ENCODE data around the gene CORO7.
A peak's percentile ranks its signal among the peaks of the same experiment; 100 is the strongest.

The CORO7 gene

DNA sequence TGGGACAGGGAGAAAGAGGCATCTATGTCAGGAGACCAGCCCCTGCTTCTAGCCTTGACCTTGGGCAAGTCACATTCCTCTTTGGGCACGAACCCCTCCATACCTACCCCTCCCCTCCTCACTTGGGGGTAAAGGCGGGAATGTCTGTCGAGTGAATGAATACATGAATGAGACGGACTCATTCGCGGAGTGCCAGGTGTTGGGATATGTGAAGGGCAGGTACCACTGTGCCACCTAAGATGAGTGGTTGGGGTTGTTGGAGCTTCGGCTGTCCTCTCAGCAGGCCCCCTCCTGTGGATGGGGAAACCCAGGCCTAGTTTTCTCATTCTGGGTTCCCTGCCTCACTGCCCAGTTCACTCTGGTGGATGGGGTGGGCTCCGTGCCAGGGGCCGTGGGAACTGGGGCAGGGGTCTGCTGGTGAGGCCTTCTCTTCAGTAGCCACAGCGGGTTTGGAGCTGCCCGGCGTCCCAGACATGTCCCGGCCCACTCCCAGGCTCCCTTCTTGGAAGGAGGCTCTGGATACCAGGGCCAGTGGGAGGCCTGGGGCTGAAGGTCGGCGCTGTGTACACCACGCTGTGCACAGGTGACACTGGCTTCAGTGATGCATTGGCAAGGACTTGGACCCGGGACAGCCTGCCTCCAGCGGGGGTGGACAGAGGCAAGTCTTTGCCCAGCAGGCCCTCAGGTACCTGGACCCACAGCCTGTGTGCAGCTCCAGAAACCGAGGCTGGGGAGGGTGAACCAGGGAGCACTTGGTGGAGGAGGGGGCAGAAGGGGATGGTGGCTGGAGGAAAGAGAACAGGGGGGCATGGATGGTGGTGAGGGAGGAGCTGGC, 94.9 kb downstream of the CORO7 start:
- no peak for TF ChIP-seq ZFX (IDR thresholded peaks at IDR 0.05)
- TF ChIP-seq, protein P1, sequence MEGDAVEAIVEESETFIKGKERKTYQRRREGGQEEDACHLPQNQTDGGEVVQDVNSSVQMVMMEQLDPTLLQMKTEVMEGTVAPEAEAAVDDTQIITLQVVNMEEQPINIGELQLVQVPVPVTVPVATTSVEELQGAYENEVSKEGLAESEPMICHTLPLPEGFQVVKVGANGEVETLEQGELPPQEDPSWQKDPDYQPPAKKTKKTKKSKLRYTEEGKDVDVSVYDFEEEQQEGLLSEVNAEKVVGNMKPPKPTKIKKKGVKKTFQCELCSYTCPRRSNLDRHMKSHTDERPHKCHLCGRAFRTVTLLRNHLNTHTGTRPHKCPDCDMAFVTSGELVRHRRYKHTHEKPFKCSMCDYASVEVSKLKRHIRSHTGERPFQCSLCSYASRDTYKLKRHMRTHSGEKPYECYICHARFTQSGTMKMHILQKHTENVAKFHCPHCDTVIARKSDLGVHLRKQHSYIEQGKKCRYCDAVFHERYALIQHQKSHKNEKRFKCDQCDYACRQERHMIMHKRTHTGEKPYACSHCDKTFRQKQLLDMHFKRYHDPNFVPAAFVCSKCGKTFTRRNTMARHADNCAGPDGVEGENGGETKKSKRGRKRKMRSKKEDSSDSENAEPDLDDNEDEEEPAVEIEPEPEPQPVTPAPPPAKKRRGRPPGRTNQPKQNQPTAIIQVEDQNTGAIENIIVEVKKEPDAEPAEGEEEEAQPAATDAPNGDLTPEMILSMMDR (conservative IDR thresholded peaks at IDR 0.05) = no peak
- H3K27ac ChIP-seq = no peak overlapping the region

DNA sequence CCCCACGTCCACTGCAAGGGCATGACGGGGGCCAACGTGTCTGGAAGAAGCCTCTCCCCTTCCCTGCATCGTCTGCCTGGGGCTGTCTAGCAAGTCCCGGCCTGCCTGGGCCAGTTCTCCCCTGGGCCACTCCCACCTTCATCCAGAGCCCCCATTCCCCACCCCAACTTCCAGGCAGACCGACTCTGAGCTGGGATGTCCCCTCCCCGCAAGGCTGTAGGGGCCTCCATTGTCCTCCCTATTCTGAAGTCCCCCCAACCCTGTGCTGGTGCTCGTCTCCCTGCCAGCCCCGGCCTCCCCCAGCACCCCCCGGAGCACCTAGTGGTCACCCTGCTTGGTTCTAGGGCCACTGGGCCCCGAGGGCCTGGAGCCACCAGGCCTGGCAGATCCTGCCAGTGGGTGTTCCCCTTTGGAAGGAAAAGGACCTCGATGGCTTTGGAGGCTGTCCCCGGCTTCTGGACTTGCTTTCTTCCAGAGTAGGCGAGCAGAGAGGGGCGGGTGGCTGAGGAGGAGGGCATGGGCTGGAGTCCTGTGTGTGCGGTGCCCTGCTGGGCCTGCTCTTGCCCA, 95.7 kb downstream of the CORO7 start:
- no peak overlapping the region for H3K27ac ChIP-seq
- TF ChIP-seq, protein P1 (conservative IDR thresholded peaks at IDR 0.05) = no peak
- TF ChIP-seq ZFX (IDR thresholded peaks at IDR 0.05) = no peak

DNA sequence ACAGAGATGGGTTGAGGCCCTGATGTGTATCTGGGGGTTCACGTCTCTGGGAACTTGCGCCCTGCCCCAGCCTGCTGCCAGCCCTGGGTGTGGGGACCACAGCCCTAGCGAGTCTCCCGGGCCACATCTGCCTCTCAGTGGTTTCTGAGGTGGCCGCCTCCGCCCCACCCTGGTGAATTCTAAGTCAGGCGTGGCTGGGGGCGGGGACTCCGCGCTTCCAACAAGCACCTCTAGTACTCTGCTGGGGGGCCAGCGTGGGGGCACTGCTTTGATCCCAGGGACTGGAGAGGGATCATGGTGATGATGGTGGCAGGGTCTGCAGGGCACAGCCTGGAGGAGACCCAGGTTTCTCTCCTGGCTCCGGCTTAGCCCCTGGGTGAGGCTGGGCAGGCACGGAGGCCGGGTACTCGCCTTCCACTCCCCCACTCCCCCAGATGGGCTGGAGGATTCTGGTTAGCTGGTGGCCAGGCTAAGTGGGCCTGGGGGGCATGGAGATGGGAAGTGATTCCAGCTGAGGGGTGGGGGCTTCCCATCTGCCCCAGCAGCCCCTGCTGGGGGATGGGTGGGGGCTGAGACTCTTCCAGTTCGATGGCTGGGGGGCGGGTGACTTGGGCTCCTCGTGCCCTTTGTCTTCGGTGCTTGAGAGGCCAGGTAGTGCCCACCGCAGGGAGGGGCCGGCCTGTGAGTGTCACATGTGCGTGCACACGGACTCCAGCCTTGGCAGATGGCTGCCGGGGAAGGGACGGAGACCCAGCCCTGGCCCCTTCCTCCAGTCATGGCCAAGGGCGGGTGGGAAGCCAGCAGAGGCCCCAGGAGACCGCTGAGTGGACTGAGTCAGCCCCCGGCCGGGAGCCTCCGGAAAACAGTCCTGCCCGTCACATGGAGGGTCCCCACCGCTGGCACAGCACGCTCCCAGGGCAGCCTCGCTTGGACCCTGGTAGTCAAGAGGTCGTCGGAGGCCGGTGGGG, 96.7 kb downstream of the CORO7 start:
- no peak overlapping the region for H3K27ac ChIP-seq
- TF ChIP-seq ZFX (IDR thresholded peaks at IDR 0.05) = no peak
- TF ChIP-seq, protein P1 (conservative IDR thresholded peaks at IDR 0.05) = no peak

DNA sequence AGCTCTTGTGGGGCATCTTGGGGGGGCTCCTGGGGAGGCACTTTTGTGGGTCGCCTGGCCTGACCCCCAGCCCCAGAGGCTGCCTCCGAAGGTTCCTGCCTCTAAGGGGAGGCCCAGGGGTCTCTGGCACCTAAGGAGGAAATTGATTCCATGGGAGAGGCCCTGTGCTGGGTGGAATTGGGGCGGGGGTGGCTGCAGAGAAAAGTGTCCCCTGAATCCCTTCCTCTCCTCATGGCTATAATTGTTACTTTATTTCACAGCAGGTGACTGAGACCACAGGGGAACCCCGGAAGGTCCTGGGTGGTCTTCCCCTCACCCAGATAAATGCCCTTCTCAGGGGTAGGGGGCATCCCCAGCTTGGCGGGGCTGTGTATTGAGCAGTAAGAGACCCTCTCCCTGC, 97.4 kb downstream of the CORO7 start:
- TF ChIP-seq ZFX (IDR thresholded peaks at IDR 0.05) = no peak
- TF ChIP-seq, protein P1 (conservative IDR thresholded peaks at IDR 0.05) = no peak
- H3K27ac ChIP-seq = no peak overlapping the region

DNA sequence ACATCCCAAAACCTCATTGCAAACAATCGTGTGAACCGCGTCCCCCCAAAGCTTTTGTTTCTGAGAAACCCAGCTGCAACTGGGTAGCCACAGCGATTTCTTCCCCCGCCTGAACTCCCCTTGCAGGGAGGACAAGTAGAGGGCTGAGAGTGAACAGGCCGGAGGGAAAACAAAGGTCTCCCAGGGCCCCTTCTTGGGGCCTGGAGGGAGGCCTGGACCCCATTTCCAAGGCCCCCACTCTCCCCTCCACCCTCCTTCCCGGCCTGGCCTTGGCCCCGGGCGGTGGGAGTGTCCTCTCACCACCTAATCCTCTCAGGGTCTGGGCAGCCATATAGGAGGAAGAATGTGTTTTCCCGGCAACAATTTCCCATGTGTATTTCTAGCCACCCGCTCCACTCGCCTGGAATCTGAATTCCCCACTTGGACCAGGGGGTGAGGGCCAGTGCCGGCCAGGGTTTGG, 97.9 kb downstream of the CORO7 start:
- no peak overlapping the region for H3K27ac ChIP-seq
- TF ChIP-seq, protein P1 (conservative IDR thresholded peaks at IDR 0.05) = no peak
- no peak for TF ChIP-seq ZFX (IDR thresholded peaks at IDR 0.05)

DNA sequence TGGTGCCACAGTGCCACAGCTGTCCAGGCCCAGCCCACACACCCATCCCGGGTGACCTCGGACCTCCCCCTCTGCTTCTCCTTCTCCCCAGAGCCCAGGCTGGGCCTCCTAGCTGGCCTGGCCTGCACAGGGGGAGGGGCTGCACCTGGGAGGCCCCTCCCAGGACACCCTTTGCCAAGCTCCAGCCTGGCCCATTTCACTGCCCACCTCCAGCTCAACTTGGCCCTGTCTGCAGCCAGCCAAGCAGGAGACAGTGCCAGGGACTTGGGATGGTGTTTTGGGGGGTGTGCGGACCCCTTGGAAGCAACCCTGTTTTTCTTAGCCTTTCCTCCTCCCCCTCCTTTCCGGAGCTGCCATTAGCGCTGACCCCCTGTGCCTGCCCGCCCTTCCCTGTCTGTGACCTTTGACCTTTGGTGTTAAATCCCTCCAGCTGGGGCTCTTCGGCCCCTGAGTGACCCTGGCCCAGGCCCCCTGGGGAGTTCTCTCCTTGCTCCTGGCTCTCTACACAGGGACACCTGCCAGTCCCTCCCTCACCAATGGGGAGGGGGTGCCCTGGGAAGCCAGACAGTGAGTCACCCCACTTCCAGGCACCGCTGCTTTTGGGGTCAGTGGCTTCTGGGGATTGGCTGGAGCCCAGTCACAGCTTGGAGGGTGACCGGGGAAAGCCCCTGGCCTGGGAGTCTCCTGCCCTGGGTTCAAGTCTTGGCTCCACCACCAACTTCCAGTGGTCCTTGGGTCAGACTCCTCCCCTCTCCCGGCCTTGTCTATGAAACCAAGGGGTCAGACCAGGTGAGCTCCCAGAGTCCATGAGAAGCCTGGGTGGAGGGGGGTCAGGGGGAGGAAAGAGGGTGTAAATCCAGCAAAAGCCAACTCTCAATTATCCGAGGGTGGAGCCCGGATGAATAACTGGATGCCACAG, 98.6 kb downstream of the CORO7 start:
- peak overlapping the region; percentile 57 for H3K27ac ChIP-seq
- no peak for TF ChIP-seq ZFX (IDR thresholded peaks at IDR 0.05)
- TF ChIP-seq, protein P1 (conservative IDR thresholded peaks at IDR 0.05) = no peak
